CD4-positive, alpha-beta T cell treated with Interferon gamma for 1 hour (primary cell): ENCODE results near the gene DGCR2.

ENCODE experiments used
- DNase-seq: peaks from one replicate; pipeline ENCODE4 v3.0.0-alpha.2; 2020

The DGCR2 gene

GRCh38 chr22:19143967-19144400, 21.8 kb upstream of the DGCR2 start:
- DNase-seq, result peak; percentile 26

- no peak for DNase-seq
Observed at GRCh38 chr22:19143212-19143611, 21.0 kb upstream of the DGCR2 start.

- DNase-seq, result no peak
Observed at GRCh38 chr22:19142394-19142793, 20.2 kb upstream of the DGCR2 start.

- DNase-seq, result no peak
Observed at GRCh38 chr22:19139974-19140373, 17.8 kb upstream of the DGCR2 start.

GRCh38 chr22:19139001-19139356, 16.8 kb upstream of the DGCR2 start:
- no peak for DNase-seq

- DNase-seq, result no peak
Observed at GRCh38 chr22:19138217-19139000, 16.2 kb upstream of the DGCR2 start.

GRCh38 chr22:19137384-19138216, 15.4 kb upstream of the DGCR2 start:
- DNase-seq, result no peak

- no peak for DNase-seq
Observed at GRCh38 chr22:19136915-19137314, 14.7 kb upstream of the DGCR2 start.

- DNase-seq, result no peak
Observed at GRCh38 chr22:19134874-19135273, 12.7 kb upstream of the DGCR2 start.

- no peak for DNase-seq
Observed at GRCh38 chr22:19134176-19134831, 12.1 kb upstream of the DGCR2 start.

- DNase-seq, result no peak
Observed at GRCh38 chr22:19133561-19133960, 11.3 kb upstream of the DGCR2 start.

- no peak for DNase-seq
Observed at GRCh38 chr22:19132693-19133400, 10.6 kb upstream of the DGCR2 start.

- DNase-seq, result no peak
Observed at GRCh38 chr22:19132153-19132552, 9.9 kb upstream of the DGCR2 start.

- DNase-seq, result no peak
Observed at GRCh38 chr22:19131685-19132015, 9.4 kb upstream of the DGCR2 start.

GRCh38 chr22:19130959-19131684, 8.9 kb upstream of the DGCR2 start, which contains the start of gene TSSK2:
TSS of gene TSSK2 (plus strand) at chr22:19131308. CDS start at chr22:19131400, 92 bp downstream.
- no peak for DNase-seq

- DNase-seq, result no peak
Observed at GRCh38 chr22:19129871-19130270, 7.7 kb upstream of the DGCR2 start.

GRCh38 chr22:19128946-19129727, 6.9 kb upstream of the DGCR2 start:
- no peak for DNase-seq

GRCh38 chr22:19128009-19128401, 5.8 kb upstream of the DGCR2 start:
- DNase-seq, result no peak

GRCh38 chr22:19127329-19128008, 5.3 kb upstream of the DGCR2 start:
- DNase-seq, result no peak

GRCh38 chr22:19126309-19127273, 4.4 kb upstream of the DGCR2 start:
- no peak for DNase-seq
